HepG2 (cell line): ENCODE measurements around the gene CHID1. TPM values are rescaled to one million over a fixed set of nuclear protein-coding genes. Genes with fewer than 3 reads are reported as not detected.

Experiments
- BORCS8-MEF2B ChIP-seq: sonication (generic); formaldehyde crosslinking; IDR thresholded peaks from 2 replicates; pipeline ENCODE4 v1.8.0; 2022; ENCODE audit warnings: mild to moderate bottlenecking, missing genetic modification reagents
- CEBPB ChIP-seq: IDR thresholded peaks from 2 replicates; pipeline ENCODE4 v1.6.1; 2011; ENCODE audit warnings: low read depth, low read length, improper control_type of control experiment, borderline replicate concordance
- DZIP1 ChIP-seq: sonication (generic); formaldehyde crosslinking; IDR thresholded peaks from 2 replicates; pipeline ENCODE4 v1.5.0; 2020; ENCODE audit warnings: mild to moderate bottlenecking, missing genetic modification reagents
- EEA1 ChIP-seq: sonication (generic); formaldehyde crosslinking; IDR thresholded peaks from 2 replicates; pipeline ENCODE4 v1.5.1; 2020; ENCODE audit warnings: mild to moderate bottlenecking, missing genetic modification reagents, borderline replicate concordance
- ELF3 ChIP-seq: IDR thresholded peaks from 2 replicates; pipeline ENCODE4 v1.6.1; 2016; ENCODE audit warnings: missing genetic modification reagents, missing compliant biosample characterization
- HNF4G ChIP-seq, 2 experiments: sonication (generic) in 1 of 2; formaldehyde crosslinking in 1 of 2; IDR thresholded peaks; 2 replicates each; pipeline versions ENCODE4 v1.4.0 to v1.6.1; 2011 to 2020; ENCODE audit warnings: borderline replicate concordance in 2 of 2, low read depth in 2 of 2, mild to moderate bottlenecking in 2 of 2, low read length in 1 of 2, missing genetic modification reagents in 1 of 2, moderate library complexity in 1 of 2
- MAFG ChIP-seq: sonication (generic); formaldehyde crosslinking; IDR thresholded peaks from 2 replicates; pipeline ENCODE4 v1.5.1; 2020; ENCODE audit warnings: mild to moderate bottlenecking, missing genetic modification reagents
- MXI1 ChIP-seq: IDR thresholded peaks from 3 replicates; pipeline ENCODE4 v1.6.1; 2012; ENCODE audit warnings: low read depth, low read length, inconsistent platforms, borderline replicate concordance
- RARA ChIP-seq: IDR thresholded peaks from 2 replicates; pipeline ENCODE4 v1.6.1; 2016; ENCODE audit warnings: missing genetic modification reagents, missing compliant biosample characterization
- REL ChIP-seq: sonication (generic); formaldehyde crosslinking; conservative IDR thresholded peaks from 2 replicates; pipeline ENCODE4 v1.8.0; 2022; ENCODE audit warnings: mild to moderate bottlenecking, missing genetic modification reagents, moderate library complexity
- RXRA ChIP-seq: sonication (generic); formaldehyde crosslinking; IDR thresholded peaks from 2 replicates; pipeline ENCODE4 v1.5.1; 2020; ENCODE audit warnings: missing genetic modification reagents
- SAP130 ChIP-seq: IDR thresholded peaks from 2 replicates; pipeline ENCODE4 v1.6.1; 2016; ENCODE audit warnings: low read depth
- SKI ChIP-seq: fragments of 450-650 bp; IDR thresholded peaks from one replicate; pipeline ENCODE4 v1.6.1; 2018; ENCODE audit warnings: mild to moderate bottlenecking; ENCODE audit not compliant: partially characterized antibody
- SP4 ChIP-seq: sonication (generic); formaldehyde crosslinking; IDR thresholded peaks from 2 replicates; pipeline ENCODE4 v1.8.1; 2023; ENCODE audit warnings: mild to moderate bottlenecking, missing genetic modification reagents
- TFAP4 ChIP-seq: sonication (generic); IDR thresholded peaks from 2 replicates; pipeline ENCODE4 v1.6.1; 2016; ENCODE audit warnings: low read depth, borderline replicate concordance
- XRCC5 ChIP-seq: fragments of 200-400 bp; formaldehyde crosslinking; optimal IDR thresholded peaks from 2 replicates; pipeline ENCODE3; 2017; ENCODE audit warnings: mild to moderate bottlenecking, low read length
- ZBED4 ChIP-seq: sonication (generic); formaldehyde crosslinking; IDR thresholded peaks from 2 replicates; pipeline ENCODE4 v1.4.0; 2020; ENCODE audit warnings: missing genetic modification reagents, borderline replicate concordance
- ZNF256 ChIP-seq: sonication (generic); formaldehyde crosslinking; conservative IDR thresholded peaks from 2 replicates; pipeline ENCODE4 v1.4.0; 2020; ENCODE audit warnings: missing genetic modification reagents
- ZNF282 ChIP-seq: fragments of 450-650 bp; IDR thresholded peaks from 2 replicates; pipeline ENCODE4 v1.6.1; 2018; ENCODE audit not compliant: partially characterized antibody
- ZNF382 ChIP-seq: sonication (generic); formaldehyde crosslinking; IDR thresholded peaks from 2 replicates; pipeline ENCODE4 v1.5.0; 2020; ENCODE audit warnings: missing genetic modification reagents, mild to moderate bottlenecking, borderline replicate concordance
- ZNF639 ChIP-seq: conservative IDR thresholded peaks from 2 replicates; pipeline ENCODE4 v1.6.1; 2018; ENCODE audit warnings: missing genetic modification reagents
- polyA plus RNA-seq, 8 experiments: library from polyadenylated mRNA; depleted of rRNA in 3 of 8; stranded (reverse) in 7 of 8; unstranded in 1 of 8; fragments of >200 nt; fragmentation: Illumina TruSeq in 4 of 8; extraction: Trizol in 4 of 8; gene quantifications; 2 replicates each; pipeline versions ENCODE4 v1.2.1 to v1.2.3, GENCODE V29; 2011 to 2016; ENCODE audit warnings: low read depth in 4 of 8, missing spikeins in 1 of 8, mixed read lengths in 1 of 8; ENCODE audit not compliant: insufficient read depth in 1 of 8
- total RNA-seq, 5 experiments: library from RNA; depleted of rRNA; stranded (reverse); fragments of >200 nt; fragmentation: Illumina TruSeq; extraction: Trizol; gene quantifications; 2 replicates each; pipeline ENCODE4 v1.2.3, GENCODE V29; 2016; ENCODE audit warnings: low read depth in 1 of 5

CHID1 gene
- total and polyA plus RNA-seq, 2 of the 13 experiments (the other 11 are each of a cell fraction or from before 2014, with no cell fraction given), result 65.1 to 93.6 TPM

GRCh38 chr11:820655-821511 lies 89.7 kb downstream of the CHID1 start (continued):
- TF ChIP-seq MXI1 (peak; percentile 72; the same call in 1 of the 3 replicates), HNF4G (IDR thresholded peaks at IDR 0.05; ENCODE audit: borderline replicate concordance, low read depth, low read length) (peak; percentile 32; the same call in 1 of the 2 replicates), HNF4G (CRISPR knock-in tag; IDR thresholded peaks at IDR 0.05; ENCODE audit: borderline replicate concordance, low read depth) (no peak), ZNF256 (no peak), ELF3 (CRISPR knock-in tag) (no peak), ZBED4 (no peak), ZNF639 (CRISPR knock-in tag) (no peak), RARA (CRISPR knock-in tag) (peak; percentile 49; the same call in 1 of the 2 replicates), MAFG (no peak), XRCC5 (peak; percentile 32), ZNF382 (CRISPR knock-in tag) (no peak), ZNF282 (no peak), EEA1 (CRISPR knock-in tag) (no peak; the same call in 1 of the 2 replicates), TFAP4 (peak; percentile 87; the same call in 1 of the 2 replicates), REL (CRISPR knock-in tag) (no peak), BORCS8-MEF2B (CRISPR knock-in tag) (no peak), RXRA (CRISPR knock-in tag) (peak; percentile 77), DZIP1 (CRISPR knock-in tag) (no peak), SP4 (CRISPR knock-in tag) (no peak), CEBPB (peak; percentile 94), SAP130 (CRISPR knock-in tag) (peak; percentile 84), SKI (peak; percentile 49)
